Fibroblast of gingiva (primary cell): Measurements from ENCODE around the gene CRYBG2.

Source experiments
- DNase-seq: peaks from one replicate; pipeline ENCODE4 v3.0.0-alpha.2; 2011; ENCODE audit warnings: low read depth

CRYBG2 gene

DNA sequence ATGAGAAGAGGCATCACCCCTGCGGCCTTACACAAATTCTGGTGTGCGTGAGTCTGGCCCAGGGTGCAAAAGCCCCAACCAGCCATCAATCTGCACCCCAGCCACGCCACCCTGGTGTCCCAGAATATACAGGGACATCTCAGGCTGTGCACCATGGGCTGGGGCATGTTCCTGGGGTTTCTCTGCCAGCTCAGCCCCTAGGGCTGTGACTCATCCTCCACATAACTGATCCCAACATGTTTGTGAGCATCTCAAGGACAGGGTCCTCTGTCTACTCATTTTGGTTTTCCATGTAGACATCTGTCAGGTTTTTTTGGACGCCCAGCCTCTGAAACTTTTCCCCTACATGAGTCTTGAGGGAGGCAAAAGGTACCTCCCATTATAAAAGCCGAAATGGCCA lies 18.1 kb upstream of the CRYBG2 start:
- no peak for DNase-seq

DNA sequence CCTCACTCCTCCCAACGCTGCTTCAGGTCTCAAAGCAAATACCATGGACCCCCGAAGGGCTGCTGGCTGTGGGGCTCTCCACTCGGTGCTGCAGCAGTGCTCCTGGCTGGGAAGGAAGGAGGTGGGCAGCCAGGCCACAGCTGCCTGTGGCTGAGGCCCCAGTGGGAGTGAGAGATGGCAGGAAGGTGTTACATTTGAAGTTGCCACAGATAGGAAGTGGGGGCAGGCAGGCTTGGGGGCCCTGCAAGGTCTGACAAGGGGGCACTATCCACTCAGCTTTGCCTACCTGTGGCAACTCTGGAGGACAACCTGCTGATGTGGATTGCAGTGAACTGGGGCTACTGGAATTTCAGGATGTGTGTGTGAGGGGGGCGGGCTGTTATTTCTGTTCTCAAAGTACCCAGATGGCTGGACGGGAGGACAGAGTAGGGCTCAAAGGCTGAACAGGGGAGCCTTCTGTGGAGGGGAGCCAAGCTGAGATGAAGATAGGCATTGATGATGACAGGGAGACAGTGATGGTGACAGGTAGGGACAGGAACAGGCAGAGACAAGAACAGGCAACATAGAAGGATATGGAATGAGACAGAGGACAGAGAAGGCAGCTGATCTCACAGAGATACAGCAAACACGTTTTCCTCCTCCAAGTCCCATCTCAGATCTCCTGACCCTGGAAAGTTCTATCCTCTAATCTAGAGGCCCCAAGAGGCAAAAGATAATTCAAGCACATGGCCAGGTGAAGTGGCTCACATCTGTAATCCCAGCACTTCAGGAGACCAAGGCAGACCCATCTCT lies 16.9 kb upstream of the CRYBG2 start:
- no peak for DNase-seq

DNA sequence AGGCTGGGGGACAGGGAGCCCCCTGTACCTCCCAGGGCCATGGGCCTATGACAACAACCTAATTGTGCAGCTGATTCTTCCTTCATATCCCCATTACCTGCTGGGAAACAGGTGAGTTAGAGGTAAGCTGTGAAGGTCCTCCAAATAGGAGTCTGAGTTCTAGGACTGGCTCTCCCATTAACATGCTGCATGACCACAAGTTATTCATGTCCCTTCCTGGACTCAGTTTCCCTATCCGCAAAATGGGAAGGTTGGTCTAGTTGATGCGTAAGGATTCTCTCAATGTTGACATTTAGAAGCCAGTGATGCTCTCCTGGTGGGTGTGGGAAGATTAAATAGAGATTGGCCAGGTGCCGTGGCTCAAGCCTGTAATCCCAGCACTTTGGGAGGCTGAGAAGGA lies 14.6 kb upstream of the CRYBG2 start:
- DNase-seq = no peak

DNA sequence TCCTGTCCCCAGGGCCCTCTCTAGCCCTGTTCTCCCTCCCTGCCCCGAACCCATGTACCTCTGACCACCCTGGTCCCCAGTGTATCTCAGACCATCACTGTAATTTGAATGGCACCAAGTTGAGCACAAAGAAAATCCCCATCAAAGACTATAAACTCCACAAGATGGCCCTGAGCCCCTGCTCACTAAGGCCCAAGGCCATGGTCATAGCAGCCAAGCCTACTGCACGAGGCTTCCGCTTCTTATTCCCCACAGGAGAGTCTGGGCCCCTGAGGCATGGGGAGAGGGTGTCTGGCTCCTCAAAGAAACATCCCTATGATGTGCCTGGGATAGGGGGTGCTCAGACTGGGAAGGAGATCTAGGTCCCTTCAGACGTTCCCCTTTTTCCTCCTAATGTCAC lies 14.1 kb upstream of the CRYBG2 start:
- DNase-seq = no peak

DNA sequence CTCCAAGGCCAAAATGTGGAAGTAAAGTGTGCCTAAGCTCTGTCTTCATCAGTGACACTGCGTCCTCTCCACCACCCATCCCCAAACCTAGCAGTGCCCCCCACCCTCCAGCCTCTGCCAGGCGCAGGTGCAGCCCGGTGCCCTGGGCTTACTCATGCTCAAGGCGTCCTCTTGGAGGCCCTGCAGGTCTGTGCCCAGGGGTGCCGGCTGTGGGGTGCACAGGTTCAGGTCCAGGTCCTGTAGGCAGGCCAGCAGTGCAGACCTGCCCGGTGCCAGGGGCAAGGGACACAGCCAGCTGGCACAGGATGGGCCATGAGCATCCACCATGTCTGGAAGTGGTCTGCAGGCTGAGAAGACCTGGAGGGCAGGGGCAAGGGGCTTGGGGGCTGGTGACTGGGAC lies 13.5 kb upstream of the CRYBG2 start:
- no peak for DNase-seq

DNA sequence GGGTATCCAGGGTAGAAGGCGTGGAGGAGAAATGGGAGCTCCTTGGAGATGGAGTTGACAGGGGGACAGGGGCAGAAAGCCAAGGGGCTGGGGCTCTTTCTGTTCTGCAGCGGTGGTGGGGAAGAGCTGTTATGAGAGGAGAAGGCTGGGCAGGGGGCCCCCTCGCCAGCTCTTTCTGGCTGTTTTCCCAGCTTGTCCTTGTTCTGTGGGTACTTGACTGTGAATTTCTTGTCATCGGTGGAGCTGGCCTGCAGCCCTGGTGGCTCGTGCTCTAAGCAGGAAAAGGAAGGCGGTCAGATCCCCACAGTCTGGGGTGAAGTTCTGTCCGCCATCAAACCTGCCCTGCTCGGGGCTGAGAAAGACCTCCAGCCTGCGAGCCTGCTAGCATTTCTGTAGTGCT lies 11.0 kb upstream of the CRYBG2 start:
- DNase-seq = no peak

DNA sequence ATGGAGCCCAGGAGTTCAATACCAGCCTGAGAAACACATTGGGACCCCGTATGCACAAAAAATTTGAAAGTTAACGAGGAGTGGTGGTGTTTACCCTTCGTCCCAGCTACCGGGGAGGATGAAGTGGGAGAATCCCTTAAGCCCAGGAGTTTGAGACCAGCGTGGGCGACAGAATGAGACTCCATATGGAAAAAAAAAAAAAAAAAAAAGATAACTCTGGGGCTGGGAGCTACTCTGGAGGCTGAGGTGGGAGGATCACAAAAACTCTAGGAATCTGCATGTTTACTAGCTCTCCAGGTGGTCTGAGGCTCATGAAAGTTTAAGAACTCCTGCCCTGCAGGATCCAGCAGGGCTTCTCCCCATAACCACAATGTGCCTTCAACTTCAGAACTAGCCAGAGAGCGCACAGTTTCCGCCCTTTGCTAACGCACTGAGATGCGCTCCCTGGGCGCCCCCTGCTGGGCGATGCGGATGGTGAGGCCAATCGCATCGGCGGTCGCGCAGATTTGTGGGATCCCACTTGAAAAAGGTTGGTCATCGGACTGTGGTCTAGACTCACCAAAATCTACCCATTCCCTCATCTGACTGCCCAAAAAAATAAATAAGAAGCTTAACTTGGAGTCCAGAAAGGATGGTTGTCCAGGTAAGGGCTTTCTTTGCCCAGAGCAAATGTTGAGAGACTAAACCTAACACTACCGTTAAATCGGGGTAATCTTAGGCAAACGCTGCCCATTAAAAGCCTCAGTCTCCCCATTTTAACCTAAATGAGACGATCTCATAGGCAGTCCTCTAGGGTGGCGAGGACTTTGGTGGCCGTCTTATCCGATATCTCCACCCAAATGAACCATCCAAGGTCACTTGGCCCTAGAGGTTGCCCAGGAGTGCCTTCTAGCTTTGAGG lies 9.9 kb upstream of the CRYBG2 start:
- DNase-seq = peak; percentile 33

DNA sequence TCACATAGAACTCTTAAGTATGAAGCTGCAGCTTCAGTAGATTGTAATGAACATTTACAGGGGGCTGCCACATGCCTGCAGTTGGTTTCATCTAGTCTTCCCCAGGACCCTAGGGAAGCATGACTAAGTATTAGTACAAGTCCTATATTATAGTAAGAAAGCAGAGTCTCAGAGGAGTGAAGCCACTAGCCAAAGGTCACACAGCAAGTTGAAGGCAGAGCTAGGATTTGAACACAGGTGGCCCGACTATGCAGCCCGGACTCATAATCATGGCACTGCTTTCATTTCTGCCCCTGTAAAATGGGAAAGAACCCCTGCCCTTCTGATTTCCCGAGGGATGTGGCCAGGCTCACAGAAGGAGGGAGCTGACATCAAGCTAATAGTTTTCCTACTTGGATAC lies 8.4 kb upstream of the CRYBG2 start:
- DNase-seq = no peak

DNA sequence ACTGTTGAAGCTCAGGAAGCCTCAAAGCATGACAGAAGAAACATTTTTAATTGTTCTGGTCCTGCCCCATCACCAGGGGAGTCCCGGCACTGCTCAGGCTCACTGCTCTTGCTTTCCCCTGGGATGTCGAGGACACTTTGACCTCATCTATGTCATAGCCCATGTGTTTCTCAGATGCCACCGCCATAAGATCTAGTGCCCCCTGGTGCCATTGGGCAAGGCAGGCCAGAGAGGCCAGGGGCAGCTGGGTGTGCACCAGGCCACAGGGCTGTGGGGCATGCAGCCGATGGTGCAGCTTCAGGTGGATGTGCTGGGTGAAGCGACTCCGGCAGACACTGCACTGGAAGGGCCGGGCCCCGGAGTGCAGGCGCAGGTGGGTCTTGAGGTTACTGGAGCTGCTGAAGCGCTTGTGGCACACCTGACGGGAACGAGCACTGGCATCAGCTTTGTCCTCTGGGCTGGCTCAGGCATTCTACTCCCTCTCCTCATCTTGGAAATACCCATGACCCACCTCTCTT lies 7.7 kb upstream of the CRYBG2 start:
- DNase-seq = no peak

DNA sequence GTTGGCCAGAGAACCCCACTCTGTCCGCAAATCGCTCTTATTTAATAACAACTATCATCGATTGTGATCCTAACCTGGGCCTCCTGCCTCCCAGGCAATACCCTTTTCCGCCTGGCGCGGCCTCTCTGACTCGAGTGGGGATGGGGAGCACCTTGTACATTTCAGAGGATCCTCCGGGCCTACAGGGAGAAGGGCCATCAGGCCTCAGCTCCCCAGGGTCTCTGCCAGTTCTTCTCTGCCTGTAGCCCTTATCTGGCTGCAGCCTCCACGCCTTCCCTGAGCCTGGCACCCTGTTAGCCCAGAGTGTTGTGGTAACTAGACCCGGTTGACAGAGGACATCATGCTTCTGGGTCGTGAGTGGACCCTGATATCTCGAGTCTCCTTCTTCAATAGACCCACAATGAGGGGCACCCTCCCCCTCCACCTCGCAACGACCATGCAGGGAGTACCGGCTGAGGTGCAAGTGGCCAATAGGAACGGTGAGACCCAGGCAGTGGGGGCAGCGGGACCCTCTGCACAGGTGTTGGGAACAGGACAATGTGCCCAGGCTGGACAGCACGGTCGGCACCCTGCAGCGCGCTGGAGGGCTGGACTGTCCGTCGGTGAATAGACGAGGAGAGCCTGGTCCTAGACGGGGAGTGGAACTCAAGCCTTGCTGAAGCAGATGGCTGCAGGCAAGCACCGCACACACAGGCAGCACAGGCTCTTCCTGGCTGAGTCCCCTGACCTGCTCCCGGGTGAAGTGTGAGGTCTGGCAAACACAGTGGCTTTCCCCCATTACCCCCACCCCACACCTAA lies 7.1 kb upstream of the CRYBG2 start:
- no peak for DNase-seq

DNA sequence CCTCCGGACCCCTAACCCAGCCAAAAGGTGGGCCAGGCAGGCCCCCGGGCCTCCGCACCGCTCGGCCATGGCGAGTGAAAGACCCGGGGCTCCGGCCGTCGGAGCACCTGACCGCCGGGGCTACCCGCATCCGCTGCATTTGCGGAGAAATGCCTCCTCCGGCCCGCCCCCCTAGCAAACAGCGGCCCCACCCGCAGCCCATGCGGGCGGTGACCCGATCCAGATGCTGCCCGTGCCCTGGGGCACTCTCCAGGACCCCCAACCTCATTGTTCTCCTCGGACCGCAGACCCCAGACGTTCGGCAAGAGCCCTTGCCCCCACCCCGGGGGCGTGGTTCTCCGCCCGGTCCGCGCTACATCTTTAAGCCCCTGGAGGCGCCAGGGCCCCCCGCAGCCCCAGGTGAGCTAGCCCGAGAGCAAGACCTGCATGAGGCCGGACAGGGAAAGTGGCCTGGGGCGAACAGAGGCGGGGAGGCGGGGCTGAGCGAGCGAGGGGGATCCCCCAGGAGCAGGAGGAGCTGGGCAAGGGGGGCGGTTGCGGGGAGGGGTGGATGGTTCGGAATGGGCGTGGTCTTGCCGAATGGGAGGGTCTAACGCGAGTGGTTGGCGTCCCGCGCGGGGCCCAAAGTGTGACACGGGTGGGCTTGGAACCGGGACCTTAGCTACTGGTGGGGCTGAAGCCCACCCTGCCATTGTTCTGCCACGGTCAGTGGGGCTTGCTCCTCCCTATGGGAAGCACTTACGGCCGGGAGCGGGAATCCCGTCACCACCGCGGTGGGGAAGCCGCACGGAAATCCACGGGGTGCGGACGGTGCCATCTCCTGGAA lies 6.3 kb upstream of the CRYBG2 start:
- DNase-seq = no peak

DNA sequence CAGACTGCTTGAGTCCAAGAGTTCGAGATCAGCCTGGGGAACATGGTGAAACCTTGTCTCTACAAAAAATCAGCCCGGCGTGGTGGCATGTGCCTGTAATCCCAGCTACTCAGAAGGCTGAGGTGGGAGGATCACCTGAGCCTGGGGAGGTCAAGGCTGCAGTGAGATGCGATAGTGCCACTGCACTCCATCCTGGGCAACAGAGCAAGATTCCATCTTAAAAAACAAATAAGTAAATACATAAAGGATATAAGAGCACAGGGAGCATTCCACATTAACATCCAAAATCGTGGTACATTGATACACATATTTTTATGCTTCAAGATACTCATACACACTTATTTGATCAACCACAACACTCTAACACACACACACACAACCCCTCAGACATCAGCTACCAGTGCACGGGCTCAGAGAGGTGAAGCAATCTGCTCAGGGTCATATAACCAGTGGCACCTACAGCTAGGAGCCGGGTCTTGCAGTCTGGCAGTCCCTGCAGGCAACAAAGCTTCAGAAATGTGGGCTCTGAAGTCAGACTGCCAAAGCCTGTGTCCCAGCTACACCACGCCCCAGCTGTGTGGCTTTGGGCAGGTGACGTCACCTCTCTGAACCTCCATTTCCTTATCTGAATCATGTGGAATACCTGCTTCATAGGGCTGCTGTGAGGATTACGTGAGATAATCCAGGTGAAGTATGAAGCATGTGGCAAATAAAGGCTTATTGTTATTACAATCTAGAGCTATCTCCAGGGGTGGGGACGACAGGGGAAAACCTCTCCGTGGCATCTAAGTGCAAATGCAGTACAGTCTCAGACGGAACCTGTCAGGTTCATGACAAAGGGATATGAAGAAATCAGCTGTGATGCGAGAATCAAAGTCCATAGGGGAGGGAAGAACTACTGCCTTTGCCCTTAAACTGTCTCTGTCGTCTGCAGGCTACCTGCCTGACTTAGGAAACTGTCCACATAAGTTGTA lies 4.8 kb upstream of the CRYBG2 start:
- no peak for DNase-seq

DNA sequence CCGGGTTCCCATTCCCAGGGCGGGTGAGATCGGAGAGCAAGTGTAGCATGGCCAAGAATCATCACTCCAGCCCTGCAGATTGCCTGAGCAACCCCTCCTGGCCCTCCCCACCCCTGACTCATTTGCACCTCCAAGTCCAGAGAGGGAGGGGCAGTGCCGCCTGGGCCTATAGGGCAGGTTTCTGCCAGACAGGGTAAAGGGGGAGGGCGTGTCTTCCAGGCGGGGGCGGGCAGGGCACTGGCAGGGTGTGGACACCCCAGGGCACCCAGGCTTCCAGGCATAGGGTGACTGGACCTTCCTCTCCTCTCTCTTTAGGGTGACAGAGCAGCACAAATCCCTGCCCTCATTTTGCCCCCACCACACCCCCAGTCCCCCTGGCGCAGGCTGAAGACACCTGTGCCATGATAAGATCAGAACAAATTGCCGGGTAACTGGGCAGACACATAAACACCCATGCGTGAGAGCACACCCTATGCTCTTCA lies 3.2 kb upstream of the CRYBG2 start:
- no peak for DNase-seq

DNA sequence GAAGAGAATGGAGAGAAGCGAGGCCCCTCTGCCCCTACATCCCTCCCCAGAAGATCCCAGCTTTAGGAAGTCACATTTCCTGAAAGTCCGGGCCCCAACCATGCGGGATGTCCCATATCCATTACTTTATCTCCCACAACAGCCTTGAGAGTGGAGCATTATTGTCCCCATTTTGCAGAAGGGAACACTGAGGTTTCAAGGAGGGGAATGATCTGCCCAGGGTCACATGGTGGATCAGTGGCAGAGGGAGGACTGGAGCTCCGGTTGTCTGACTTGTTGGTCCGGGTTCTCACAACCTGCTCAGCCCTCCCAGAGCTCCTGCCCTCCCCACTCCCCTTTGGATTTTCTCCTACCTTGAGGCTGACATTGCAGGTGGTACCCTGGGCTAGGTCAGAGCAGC lies 2.2 kb upstream of the CRYBG2 start:
- DNase-seq = no peak

DNA sequence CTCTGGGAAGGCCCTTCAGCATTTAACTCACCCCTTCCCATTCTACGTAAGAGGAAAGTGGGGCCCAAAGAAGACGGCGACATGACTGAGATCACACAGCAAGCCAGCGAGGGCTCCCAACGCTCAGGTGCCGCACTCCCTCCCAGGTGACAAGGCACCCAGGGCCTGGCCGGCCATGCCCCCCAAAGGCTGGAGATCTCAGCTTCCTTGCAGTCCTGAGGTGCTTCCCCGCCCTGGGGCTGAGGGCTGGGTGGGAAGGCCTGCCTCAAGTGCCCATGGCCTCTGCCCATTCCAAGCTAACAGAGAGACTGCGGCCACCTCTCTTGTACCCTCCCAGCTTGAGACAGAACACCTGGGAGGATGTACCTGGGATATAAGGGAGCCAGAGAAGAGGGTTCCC lies 1.0 kb upstream of the CRYBG2 start:
- DNase-seq = no peak

DNA sequence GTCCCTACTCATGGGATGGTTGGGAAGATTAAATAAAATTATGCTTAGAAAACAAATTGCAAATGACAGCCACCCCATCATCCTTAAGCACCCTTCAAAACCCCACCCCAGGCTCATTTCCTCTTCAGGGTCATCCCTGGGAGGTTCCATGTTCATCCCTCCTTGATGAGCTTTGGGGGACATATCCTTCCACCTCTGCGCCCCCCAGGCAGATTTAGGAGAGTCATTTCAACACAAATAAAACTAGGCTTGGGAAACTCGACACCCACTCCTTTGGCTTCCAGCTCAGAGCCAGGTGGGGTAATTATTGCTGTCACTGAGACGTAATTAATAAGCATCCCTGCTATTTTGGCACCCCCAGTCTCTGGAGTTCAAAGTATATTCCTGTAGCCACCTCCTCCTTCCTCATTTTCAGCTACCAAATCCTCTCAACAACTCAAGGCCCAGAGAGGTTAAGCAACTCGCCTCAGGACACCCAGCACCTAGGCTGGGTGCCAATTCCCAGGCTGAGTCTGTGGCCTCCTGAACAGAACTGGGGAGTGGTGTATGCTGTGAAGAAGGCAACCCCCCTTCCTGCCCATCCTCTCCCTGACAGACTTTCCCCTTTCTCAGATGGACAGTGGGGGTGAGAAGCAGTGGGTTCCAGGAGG lies 595 bp downstream of the CRYBG2 start:
- DNase-seq = no peak

DNA sequence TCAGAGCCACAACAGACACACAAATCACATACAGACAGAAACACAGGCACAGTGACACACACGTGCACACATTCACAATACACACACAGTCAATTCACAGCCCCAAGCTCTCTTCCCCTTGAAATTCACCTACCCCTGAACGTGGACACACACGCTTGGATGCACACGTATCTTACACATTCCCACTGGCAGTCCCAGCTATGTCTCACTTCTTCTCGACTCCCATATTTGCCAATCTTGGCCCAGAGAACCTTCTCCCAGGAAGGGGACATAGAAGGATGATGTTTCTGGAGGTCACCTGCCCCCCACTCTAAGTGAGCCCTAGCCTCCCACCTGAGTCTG lies 1.6 kb downstream of the CRYBG2 start:
- DNase-seq = no peak

DNA sequence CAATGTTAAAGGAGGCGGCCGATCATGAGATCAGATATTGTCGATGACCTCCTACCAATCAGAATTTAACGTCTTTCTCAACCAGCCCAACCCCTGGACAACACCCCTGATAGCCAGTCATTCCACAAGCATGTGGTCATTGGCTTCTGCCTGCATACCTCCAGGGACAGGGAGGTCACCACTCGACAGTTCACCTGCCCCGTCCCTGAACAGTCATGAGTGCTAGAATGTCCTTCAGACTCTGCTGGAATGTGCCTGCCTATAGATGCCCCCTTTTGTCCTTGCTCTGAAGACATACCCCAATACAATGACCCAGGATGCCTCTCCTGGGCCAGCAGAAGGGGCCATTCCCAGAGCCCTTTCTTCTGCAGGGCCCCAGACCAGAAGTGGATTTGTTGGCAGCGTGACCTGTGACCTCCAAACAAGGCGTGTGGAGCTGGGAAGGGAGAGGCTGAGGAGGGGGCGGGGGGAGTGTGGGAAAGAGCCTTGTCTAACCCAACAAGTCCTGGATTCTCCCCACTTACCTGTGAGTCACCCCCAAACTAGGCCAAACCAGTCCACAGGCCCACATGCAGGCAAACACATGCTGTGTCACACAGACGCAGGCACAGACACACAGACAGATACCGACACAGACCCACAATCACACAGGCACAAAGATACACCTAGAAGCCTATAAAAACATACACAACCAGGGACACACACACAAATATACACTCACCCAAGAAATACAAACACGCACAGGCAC lies 2.2 kb downstream of the CRYBG2 start:
- no peak for DNase-seq
